ENCODE data around the gene ITPR2. TPM values are rescaled to one million over a fixed set of nuclear protein-coding genes. Genes with fewer than 3 reads are reported as not detected.

ITPR2 gene
- total and polyA plus RNA-seq, 2 of the 8 experiments (the other 6 are each of a cell fraction or from before 2014, with no cell fraction given) = 4.1 to 48.3 TPM

DNA sequence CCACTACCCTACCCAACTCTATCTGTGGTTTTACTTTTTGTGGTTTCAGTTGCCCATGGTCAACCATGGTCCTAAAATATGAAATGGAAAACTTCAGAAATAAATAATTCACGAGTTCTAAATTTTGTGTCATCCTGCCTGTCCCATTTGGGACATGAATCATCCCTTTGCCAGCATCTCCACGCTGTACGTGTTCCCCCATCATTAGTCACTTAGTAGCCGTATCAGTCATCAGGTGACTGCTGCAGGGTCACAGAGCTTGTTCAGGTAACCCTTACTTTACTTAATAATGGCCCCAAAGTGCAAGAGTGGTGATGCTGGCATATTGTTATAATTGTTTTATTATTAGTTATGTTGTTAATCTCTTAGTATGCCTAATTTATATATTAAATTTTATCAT, 209.9 kb downstream of the ITPR2 start (continued):
- TF ChIP-seq ATF2 (IDR thresholded peaks at IDR 0.05; ENCODE audit: low read length) = no peak
- no peak for TF ChIP-seq NANOG (IDR thresholded peaks at IDR 0.05; ENCODE audit: insufficient read depth, low read depth, low read length, poor library complexity, severe bottlenecking)
- TF ChIP-seq EGR1 (IDR thresholded peaks at IDR 0.05; ENCODE audit: borderline replicate concordance, low read depth, low read length) = no peak
- TF ChIP-seq JUND (IDR thresholded peaks at IDR 0.05; ENCODE audit: low read length) = no peak
- TF ChIP-seq NRF1 (IDR thresholded peaks at IDR 0.05; ENCODE audit: low read depth, low read length) = no peak
